ENCODE results near the gene FA2H.
"Not testable (repeated sequence)": the region's sequence is repeated elsewhere in the genome, so short reads cannot be mapped to it uniquely, and the experiment has no call there.

The FA2H gene
- 0 to 2.1 (median 0.47) reads per million in 17 experiments for total RNA-seq

- DNase-seq, result peak; percentile 29 to 77 (median 51)
These were observed at the start of gene FA2H for GRCh38 chr16:74774223-74775139. FA2H (minus strand) TSS chr16:74774820; CDS start chr16:74774755, 65 bp downstream.

GRCh38 chr16:74817851-74818250, 43.2 kb upstream of the FA2H start:
- DNase-seq, result no peak

GRCh38 chr16:74813109-74813641, 38.6 kb upstream of the FA2H start:
- peak; percentile 75 to 92 (median 84) for DNase-seq

- DNase-seq, result no peak
These were observed 37.3 kb upstream of the FA2H start for GRCh38 chr16:74811911-74812310.

GRCh38 chr16:74811216-74811615, 36.6 kb upstream of the FA2H start:
- DNase-seq, result not testable (repeated sequence)

GRCh38 chr16:74807052-74807646, 32.5 kb upstream of the FA2H start:
- no peak for DNase-seq

- DNase-seq, result no peak
These were observed 25.7 kb upstream of the FA2H start for GRCh38 chr16:74800216-74800871.

GRCh38 chr16:74797414-74797813, 22.8 kb upstream of the FA2H start:
- no peak for DNase-seq

GRCh38 chr16:74795104-74795503, 20.5 kb upstream of the FA2H start:
- DNase-seq, result no peak

GRCh38 chr16:74794668-74795067, 20.0 kb upstream of the FA2H start:
- no peak for DNase-seq

- no peak for DNase-seq
These were observed 19.0 kb upstream of the FA2H start for GRCh38 chr16:74793571-74793970.

- no peak for DNase-seq
These were observed 17.6 kb upstream of the FA2H start for GRCh38 chr16:74792225-74792624.

GRCh38 chr16:74791749-74792148, 17.1 kb upstream of the FA2H start:
- not testable (repeated sequence) for DNase-seq

GRCh38 chr16:74788108-74788507, 13.5 kb upstream of the FA2H start:
- no peak for DNase-seq

- no peak for DNase-seq
These were observed 10.4 kb upstream of the FA2H start for GRCh38 chr16:74785031-74785430.

GRCh38 chr16:74778646-74779045, 4.0 kb upstream of the FA2H start:
- no peak for DNase-seq

- DNase-seq, result no peak
These were observed 2.3 kb upstream of the FA2H start for GRCh38 chr16:74776926-74777325.

- DNase-seq, result no peak
These were observed 635 bp upstream of the FA2H start for GRCh38 chr16:74775255-74775654.

- DNase-seq, result no peak
These were observed 986 bp downstream of the FA2H start for GRCh38 chr16:74773446-74774222.

GRCh38 chr16:74771656-74772315, 2.8 kb downstream of the FA2H start:
- DNase-seq, result peak in 3 of 4 experiments; percentile 31 to 44 (median 34)

- DNase-seq, result no peak
These were observed 3.6 kb downstream of the FA2H start for GRCh38 chr16:74770831-74771526.

Data from suppressor macrophage (primary cell).